Mesendoderm (in vitro differentiated cells): ENCODE results near the gene PKNOX2.
A peak's percentile ranks its signal among the peaks of the same experiment; 100 is the strongest.

Experiments used
- DNase-seq: peaks from one replicate; pipeline ENCODE4 v3.0.0; 2013
- H2AK5ac ChIP-seq: 2 replicates; pipeline ENCODE4 v1.6.1; 2013; ENCODE audit warnings: low read length, inconsistent platforms
- H2BK120ac ChIP-seq: 2 replicates; pipeline ENCODE4 v1.6.1; 2013; ENCODE audit warnings: low read depth, mild to moderate bottlenecking, low read length, moderate library complexity, mixed read lengths
- H2BK15ac ChIP-seq: replicated peaks from 2 replicates; pipeline ENCODE4 v1.6.1; 2013; ENCODE audit warnings: low read depth, mild to moderate bottlenecking, moderate library complexity
- H2BK5ac ChIP-seq: 2 replicates; pipeline ENCODE4 v1.6.1; 2013; ENCODE audit warnings: low read length, inconsistent platforms
- H3K18ac ChIP-seq: 2 replicates; pipeline ENCODE4 v1.6.1; 2013; ENCODE audit warnings: mild to moderate bottlenecking, low read length, mixed read lengths
- H3K23ac ChIP-seq: one replicate; pipeline ENCODE4 v1.6.1; 2013; ENCODE audit warnings: low read length
- H3K27ac ChIP-seq: 2 replicates; pipeline ENCODE4 v1.5.1; 2013; ENCODE audit warnings: low read depth, mild to moderate bottlenecking, inconsistent platforms, low read length, moderate library complexity
- H3K27me3 ChIP-seq: 2 replicates; pipeline ENCODE4 v1.6.1; 2013; ENCODE audit warnings: low read length, control low read depth, mild to moderate bottlenecking, inconsistent platforms; ENCODE audit not compliant: insufficient read depth, poor library complexity
- H3K36me3 ChIP-seq: 2 replicates; pipeline ENCODE4 v1.6.1; 2013; ENCODE audit warnings: low read length, inconsistent platforms; ENCODE audit not compliant: control insufficient read depth, insufficient read depth
- H3K4ac ChIP-seq: one replicate; pipeline ENCODE4 v1.6.1; 2013; ENCODE audit warnings: low read depth, mild to moderate bottlenecking, low read length, moderate library complexity
- H3K4me1 ChIP-seq: 2 replicates; pipeline ENCODE4 v1.6.1; 2013; ENCODE audit warnings: low read depth, low read length, inconsistent platforms; ENCODE audit not compliant: control insufficient read depth
- H3K4me2 ChIP-seq: 2 replicates; pipeline ENCODE4 v1.6.1; 2013; ENCODE audit warnings: low read length
- H3K4me3 ChIP-seq: 2 replicates; pipeline ENCODE4 v1.5.1; 2013; ENCODE audit warnings: mild to moderate bottlenecking, low read length
- H3K56ac ChIP-seq: one replicate; pipeline ENCODE4 v1.6.1; 2013; ENCODE audit warnings: low read length
- H3K79me1 ChIP-seq: 2 replicates; pipeline ENCODE4 v1.6.1; 2013; ENCODE audit warnings: low read length, inconsistent platforms
- H3K79me2 ChIP-seq: 2 replicates; pipeline ENCODE4 v1.6.1; 2013; ENCODE audit warnings: mild to moderate bottlenecking, low read length; ENCODE audit not compliant: control insufficient read depth, insufficient read depth
- H3K9ac ChIP-seq: 2 replicates; pipeline ENCODE4 v1.6.1; 2013; ENCODE audit warnings: low read length, inconsistent platforms
- H4K5ac ChIP-seq: one replicate; pipeline ENCODE4 v1.6.1; 2013; ENCODE audit warnings: low read length
- H4K8ac ChIP-seq: one replicate; pipeline ENCODE4 v1.6.1; 2013; ENCODE audit warnings: low read depth, mild to moderate bottlenecking, control low read depth, low read length, moderate library complexity
- WGBS: extraction: QIAGEN DNeasy Blood & Tissue Kit; methylation state at CpG from one replicate; pipeline ENCODE4 v1.1.7; 2013; ENCODE audit warnings: low lambda C conversion rate, missing lambda C conversion rate; ENCODE audit not compliant: insufficient coverage; ENCODE audit errors: extremely low coverage; 5-methylcytosine and 5-hydroxymethylcytosine counted together

PKNOX2 gene

GRCh38 chr11:125253795-125254525, 89.4 kb downstream of the PKNOX2 start:
- no peaks in the 10 kb centered on the region for H3K79me2 ChIP-seq
- H3K27ac ChIP-seq = no peak overlapping the region

DNA sequence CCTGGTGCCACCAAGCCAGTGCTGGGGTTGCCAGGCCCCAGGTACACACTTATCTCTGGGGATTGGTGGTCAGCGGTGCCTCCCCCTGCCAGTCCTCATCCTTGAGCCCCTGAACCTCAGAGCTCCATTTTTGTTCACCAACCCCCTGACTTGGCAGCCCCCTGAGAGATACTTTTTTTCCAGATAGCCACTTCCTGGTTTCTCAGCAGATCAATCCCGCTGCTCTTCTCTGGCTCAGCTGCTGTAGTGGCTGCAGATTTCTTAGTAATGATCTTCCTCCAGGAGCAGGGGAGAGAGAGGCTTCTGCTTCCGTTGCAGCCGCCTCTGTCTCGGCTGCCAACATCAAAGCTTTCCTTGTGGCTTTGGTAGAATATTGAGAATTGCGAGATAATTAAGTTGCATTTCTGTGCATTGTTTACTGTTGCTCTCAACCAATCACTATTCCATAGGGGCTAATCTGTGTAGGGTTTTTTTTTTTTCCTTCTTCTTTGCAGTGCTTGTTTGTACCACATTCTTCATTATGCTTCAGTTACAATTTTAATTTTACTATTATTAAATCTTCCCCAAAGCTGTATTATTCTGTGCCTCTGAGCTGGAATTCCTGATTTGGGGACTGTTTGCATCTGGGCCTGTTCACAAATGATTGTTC, 92.1 kb downstream of the PKNOX2 start:
- Histone ChIP-seq H3K4me2 (no peak overlapping the region), H2BK120ac (no peak overlapping the region), H3K27ac (no peak overlapping the region), H3K4me3 (no peak overlapping the region), H3K56ac (peak overlapping the region; percentile 0), H3K79me1 (no peaks in the 10 kb centered on the region), H3K18ac (no peak overlapping the region), H3K9ac (no peak overlapping the region), H4K8ac (no peak overlapping the region), H3K4ac (no peak overlapping the region), H3K4me1 (peaks cover 8% of the 10 kb centered on the region), H3K27me3 (no peaks in the 10 kb centered on the region), H2BK15ac (no peak overlapping the region), H3K23ac (no peak overlapping the region), H2AK5ac (no peak overlapping the region), H4K5ac (no peak overlapping the region), H2BK5ac (no peak overlapping the region), H3K79me2 (no peaks in the 10 kb centered on the region), H3K36me3 (no peaks in the 10 kb centered on the region)
- WGBS = no CpG with 5 or more reads among the region's 6 CpGs
- no peak for DNase-seq

More at GRCh38 chr11:125253795-125254525, 89.4 kb downstream of the PKNOX2 start:
- Histone ChIP-seq H3K4me2 (no peak overlapping the region), H3K4ac (no peak overlapping the region), H3K56ac (no peak overlapping the region), H3K27me3 (no peaks in the 10 kb centered on the region), H3K18ac (no peak overlapping the region), H2BK15ac (no peak overlapping the region), H4K8ac (no peak overlapping the region), H3K79me1 (no peaks in the 10 kb centered on the region), H3K36me3 (no peaks in the 10 kb centered on the region), H2AK5ac (no peak overlapping the region), H2BK120ac (no peak overlapping the region), H2BK5ac (no peak overlapping the region), H3K9ac (no peak overlapping the region), H3K23ac (no peak overlapping the region), H4K5ac (no peak overlapping the region), H3K4me3 (no peak overlapping the region), H3K4me1 (peaks cover 3% of the 10 kb centered on the region)
- WGBS = no CpG with 5 or more reads among the region's 14 CpGs
- no peak for DNase-seq

GRCh38 chr11:125257190-125257579, 92.6 kb downstream of the PKNOX2 start:
- Histone ChIP-seq H3K23ac (no peak overlapping the region), H3K79me2 (no peaks in the 10 kb centered on the region), H3K27me3 (no peaks in the 10 kb centered on the region), H3K36me3 (no peaks in the 10 kb centered on the region), H3K4ac (no peak overlapping the region), H3K56ac (no peak overlapping the region), H3K4me2 (no peak overlapping the region), H3K9ac (no peak overlapping the region), H3K27ac (no peak overlapping the region), H3K4me3 (no peak overlapping the region), H2BK5ac (no peak overlapping the region), H3K4me1 (peaks cover 13% of the 10 kb centered on the region), H2BK120ac (no peak overlapping the region), H4K8ac (no peak overlapping the region), H2BK15ac (no peak overlapping the region), H2AK5ac (no peak overlapping the region), H3K79me1 (no peaks in the 10 kb centered on the region), H4K5ac (no peak overlapping the region), H3K18ac (no peak overlapping the region)
- no CpG with 5 or more reads among the region's 7 CpGs for WGBS
- peak; percentile 89 for DNase-seq

GRCh38 chr11:125257751-125258150, 93.2 kb downstream of the PKNOX2 start:
- Histone ChIP-seq H3K79me2 (no peaks in the 10 kb centered on the region), H3K56ac (no peak overlapping the region), H4K8ac (no peak overlapping the region), H4K5ac (no peak overlapping the region), H3K36me3 (no peaks in the 10 kb centered on the region), H3K4me1 (peaks cover 16% of the 10 kb centered on the region), H3K9ac (no peak overlapping the region), H3K27ac (no peak overlapping the region), H3K18ac (no peak overlapping the region), H3K27me3 (no peaks in the 10 kb centered on the region), H2BK120ac (no peak overlapping the region), H3K23ac (no peak overlapping the region), H3K79me1 (no peaks in the 10 kb centered on the region), H3K4me2 (no peak overlapping the region), H2BK15ac (no peak overlapping the region), H2BK5ac (no peak overlapping the region), H2AK5ac (no peak overlapping the region), H3K4ac (no peak overlapping the region), H3K4me3 (no peak overlapping the region)
- peak; percentile 29 for DNase-seq
- no CpG with 5 or more reads among the region's 4 CpGs for WGBS

DNA sequence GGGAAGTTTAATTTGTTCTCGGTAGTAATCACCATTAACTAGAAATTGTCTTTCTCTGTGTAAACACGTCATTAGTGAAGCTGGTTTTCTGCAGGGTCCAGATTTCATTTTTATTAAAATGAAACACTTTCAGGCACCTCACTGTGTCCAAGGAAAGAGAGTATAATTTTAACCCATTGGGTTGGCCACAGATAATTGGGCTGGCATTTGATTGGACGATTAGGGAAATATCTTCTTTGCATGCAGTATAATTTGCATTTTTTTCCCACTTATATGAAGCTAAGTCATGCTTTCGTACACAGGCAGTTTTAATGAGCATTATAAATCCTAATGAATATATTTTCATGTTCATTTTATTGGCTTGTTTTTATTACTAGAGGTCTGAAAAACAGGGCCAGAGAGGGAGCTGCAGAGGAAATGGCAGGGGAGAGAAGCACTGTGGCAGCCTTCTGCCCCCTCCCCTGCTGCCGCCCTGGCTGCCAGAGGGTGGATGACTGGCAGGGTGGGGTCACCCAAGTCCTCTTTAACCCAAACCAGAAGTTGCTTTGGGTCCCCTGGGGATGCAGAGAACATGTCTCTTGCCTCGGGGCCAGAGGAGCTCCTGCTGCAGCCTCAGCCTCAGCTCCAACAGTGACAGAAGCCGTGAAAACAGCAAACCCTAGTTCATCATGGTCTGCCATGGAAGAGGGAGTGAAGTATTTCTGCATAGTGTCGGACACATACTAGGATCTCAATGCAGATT, 93.9 kb downstream of the PKNOX2 start:
- H2BK5ac ChIP-seq = no peak overlapping the region
- H2BK15ac ChIP-seq = no peak overlapping the region
- no peak overlapping the region for H3K56ac ChIP-seq
- H2AK5ac ChIP-seq = no peak overlapping the region
- no peaks in the 10 kb centered on the region for H3K36me3 ChIP-seq
- H3K79me1 ChIP-seq = no peaks in the 10 kb centered on the region
- DNase-seq = no peak
- no peak overlapping the region for H2BK120ac ChIP-seq
- no peak overlapping the region for H3K9ac ChIP-seq
- H3K18ac ChIP-seq = no peak overlapping the region
- no peak overlapping the region for H3K23ac ChIP-seq
- H3K79me2 ChIP-seq = no peaks in the 10 kb centered on the region
- H3K4me2 ChIP-seq = no peak overlapping the region
- no peak overlapping the region for H3K27ac ChIP-seq
- H4K5ac ChIP-seq = no peak overlapping the region
- H3K4ac ChIP-seq = no peak overlapping the region
- no CpG with 5 or more reads among the region's 8 CpGs for WGBS
- no peaks in the 10 kb centered on the region for H3K27me3 ChIP-seq
- no peak overlapping the region for H4K8ac ChIP-seq
- H3K4me1 ChIP-seq = peaks cover 20% of the 10 kb centered on the region
- H3K4me3 ChIP-seq = no peak overlapping the region
